DND-41 (cell line): ENCODE data around the gene DCBLD2.

Experiments
- CTCF ChIP-seq: IDR thresholded peaks from 2 replicates; pipeline ENCODE4 v1.5.1; 2012; ENCODE audit warnings: borderline replicate concordance, low read length, moderate library complexity, mild to moderate bottlenecking; ENCODE audit not compliant: poor library complexity, severe bottlenecking; ENCODE audit errors: extremely low read depth
- EZH2 ChIP-seq: IDR thresholded peaks from 3 replicates; pipeline ENCODE4 v1.6.1; 2012; ENCODE audit warnings: borderline replicate concordance, low read depth, mild to moderate bottlenecking, moderate library complexity, low read length, inconsistent platforms; ENCODE audit not compliant: severe bottlenecking

- TF ChIP-seq EZH2 (no peak), CTCF (no peak)
Observed at GRCh38 chr3:98778852-98779413, 122.6 kb downstream of the DCBLD2 start.
